Smooth muscle cell of the umbilical artery (primary cell): ENCODE measurements around the gene ZNF470. TPM values are rescaled to one million over a fixed set of nuclear protein-coding genes. Genes with fewer than 3 reads are reported as not detected.

Experiments
- total RNA-seq: library from RNA; depleted of rRNA; stranded (reverse); fragments of >200 nt; gene quantifications from 2 replicates; pipeline ENCODE4 v1.2.3, GENCODE V29; 2014

ZNF470 gene
- total RNA-seq: 9.5 and 12.2 TPM in 2 replicates

GRCh38 chr19:56567274-56568120, at the start of gene ZNF470:
ZNF470 (plus strand) TSS chr19:56567468; CDS start chr19:56570312, 2,844 bp downstream.

DNA sequence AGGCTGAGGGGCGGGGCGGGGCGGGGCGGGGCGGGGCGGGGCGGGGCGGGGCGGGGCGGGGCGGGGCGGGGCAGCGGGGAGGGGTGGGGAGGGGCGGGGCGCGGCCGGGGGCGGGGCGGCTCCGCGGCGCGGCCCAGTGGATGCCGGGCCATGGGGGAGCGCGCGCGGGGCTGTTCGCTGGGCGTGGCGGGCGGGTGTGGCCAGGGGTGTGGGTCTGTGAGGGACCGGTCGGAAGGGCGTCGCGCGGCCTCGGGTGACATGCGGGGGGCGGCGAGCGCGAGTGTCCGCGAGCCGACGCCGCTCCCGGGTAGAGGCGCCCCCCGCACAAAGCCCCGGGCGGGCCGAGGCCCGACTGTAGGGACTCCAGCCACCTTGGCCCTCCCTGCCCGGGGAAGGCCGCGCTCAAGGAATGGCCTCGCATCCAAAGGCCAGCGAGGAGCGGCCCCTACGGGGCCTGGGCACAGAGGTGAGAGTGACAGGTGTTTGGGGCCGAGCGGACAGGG, 28.5 kb upstream of the ZNF470 start, which contains the start of gene ZFP28:
Gene ZFP28, plus strand, starts transcription at position 188 of the 503 bp plus-strand sequence. Its CDS starts 71 bp downstream, at position 259.

DNA sequence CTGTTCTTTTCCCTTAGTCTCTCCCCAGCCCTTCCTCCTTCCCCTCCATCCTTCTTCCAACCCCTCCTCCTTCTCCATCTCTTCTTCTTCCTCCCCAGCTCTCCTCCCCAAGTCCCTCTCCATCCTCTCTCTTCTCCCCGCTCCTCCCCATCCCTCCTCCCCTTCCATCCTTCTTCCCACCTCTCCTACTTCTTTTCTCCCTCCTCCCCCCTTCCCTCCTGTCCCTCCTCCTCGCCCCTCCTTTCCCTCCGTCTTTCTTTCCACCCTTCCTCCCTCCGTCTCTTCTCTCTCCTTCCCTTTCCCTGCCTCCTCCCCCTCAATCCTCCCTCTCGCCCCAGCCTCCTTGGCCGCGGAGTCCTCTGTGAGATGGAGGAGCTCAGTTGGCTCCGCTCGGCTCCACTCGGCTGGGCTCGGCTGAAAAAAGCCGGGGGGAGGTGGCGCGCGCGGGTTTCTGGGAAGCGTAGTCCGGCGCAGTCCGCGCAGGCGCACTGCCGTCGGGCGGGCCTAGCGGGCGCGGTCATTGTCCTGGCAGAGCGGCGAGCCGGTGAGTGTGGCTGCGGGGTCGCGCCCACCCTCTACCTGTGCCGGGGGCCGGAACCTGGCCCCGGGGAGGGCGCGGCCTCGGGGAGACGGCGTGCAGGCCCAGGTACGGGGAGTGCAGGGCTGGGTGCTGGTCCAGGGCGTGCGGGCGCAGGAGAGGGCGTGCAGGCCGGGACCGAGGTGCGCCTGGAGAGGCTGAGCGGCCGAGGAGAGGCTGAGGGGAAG, 27.7 kb downstream of the ZNF470 start, which contains the start of gene ZNF71:
Gene ZNF71, plus strand, starts transcription at position 520 of the 765 bp plus-strand sequence. CDS start 6,257 bp downstream, outside the sequence.

Other genes with a start within 250 kb of the ZNF470 start
- gene ZNF582, start 173.9 kb upstream of the ZNF470 start, total RNA-seq: 3.0 and 3.9 TPM in 2 replicates
- 6.6 and 7.4 TPM in 2 replicates for gene ZNF583, start 163.1 kb upstream of the ZNF470 start, total RNA-seq
- 9.2 and 10.0 TPM in 2 replicates for gene ZNF667, start 90.1 kb upstream of the ZNF470 start, total RNA-seq
- gene ZNF471, start 59.6 kb upstream of the ZNF470 start, total RNA-seq: 5.3 and 9.1 TPM in 2 replicates
- 9.5 and 14.3 TPM in 2 replicates for gene ZFP28, start 28.5 kb upstream of the ZNF470 start, total RNA-seq
- gene ZNF71, start 27.8 kb downstream of the ZNF470 start, total RNA-seq: 7.7 and 10.5 TPM in 2 replicates
- 0.32 TPM in 1 of 2 replicates, not detected in the other for gene SMIM17, start 75.7 kb downstream of the ZNF470 start, total RNA-seq
- gene ZNF835, start 104.3 kb downstream of the ZNF470 start, total RNA-seq: 0.09 and 0.30 TPM in 2 replicates